ENCODE measurements around the gene OAS2.

OAS2 gene, protein sequence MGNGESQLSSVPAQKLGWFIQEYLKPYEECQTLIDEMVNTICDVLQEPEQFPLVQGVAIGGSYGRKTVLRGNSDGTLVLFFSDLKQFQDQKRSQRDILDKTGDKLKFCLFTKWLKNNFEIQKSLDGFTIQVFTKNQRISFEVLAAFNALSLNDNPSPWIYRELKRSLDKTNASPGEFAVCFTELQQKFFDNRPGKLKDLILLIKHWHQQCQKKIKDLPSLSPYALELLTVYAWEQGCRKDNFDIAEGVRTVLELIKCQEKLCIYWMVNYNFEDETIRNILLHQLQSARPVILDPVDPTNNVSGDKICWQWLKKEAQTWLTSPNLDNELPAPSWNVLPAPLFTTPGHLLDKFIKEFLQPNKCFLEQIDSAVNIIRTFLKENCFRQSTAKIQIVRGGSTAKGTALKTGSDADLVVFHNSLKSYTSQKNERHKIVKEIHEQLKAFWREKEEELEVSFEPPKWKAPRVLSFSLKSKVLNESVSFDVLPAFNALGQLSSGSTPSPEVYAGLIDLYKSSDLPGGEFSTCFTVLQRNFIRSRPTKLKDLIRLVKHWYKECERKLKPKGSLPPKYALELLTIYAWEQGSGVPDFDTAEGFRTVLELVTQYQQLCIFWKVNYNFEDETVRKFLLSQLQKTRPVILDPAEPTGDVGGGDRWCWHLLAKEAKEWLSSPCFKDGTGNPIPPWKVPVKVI

DNA sequence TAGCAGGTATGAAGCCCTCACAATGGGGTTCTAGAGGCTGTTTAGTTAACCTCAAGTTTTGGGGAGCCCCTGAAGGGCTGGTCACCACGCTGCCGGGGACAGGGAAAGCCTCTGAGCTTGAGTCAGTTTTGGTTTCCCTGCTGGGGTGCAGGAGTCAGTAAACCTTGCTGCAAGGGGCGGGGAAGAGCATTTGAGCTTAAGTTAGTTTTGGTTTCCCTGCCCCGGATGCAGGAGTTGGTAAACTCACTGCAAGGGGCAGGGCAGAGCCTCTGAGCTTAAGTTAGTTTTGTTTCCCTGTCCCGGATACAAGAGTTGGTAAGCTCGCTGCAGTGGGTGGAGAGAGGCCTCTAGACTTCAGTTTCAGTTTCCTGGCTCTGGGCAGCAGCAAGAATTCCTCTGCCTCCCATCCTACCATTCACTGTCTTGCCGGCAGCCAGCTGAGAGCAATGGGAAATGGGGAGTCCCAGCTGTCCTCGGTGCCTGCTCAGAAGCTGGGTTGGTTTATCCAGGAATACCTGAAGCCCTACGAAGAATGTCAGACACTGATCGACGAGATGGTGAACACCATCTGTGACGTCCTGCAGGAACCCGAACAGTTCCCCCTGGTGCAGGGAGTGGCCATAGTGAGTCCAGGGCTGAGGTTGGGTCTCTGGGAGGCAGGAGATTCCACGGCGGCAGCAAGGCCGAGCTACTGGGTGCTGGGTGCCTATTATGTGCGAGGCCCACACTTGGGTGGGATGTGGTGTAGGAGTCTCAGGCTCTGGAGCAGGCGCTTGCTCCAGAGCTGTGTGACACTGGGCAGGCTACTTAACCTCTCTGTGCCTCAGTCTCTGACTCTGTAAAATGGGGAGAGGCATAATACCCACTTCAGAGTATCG, at the start of gene OAS2:
Gene OAS2 (plus strand): TSS at position 357 of the 878 bp plus-strand sequence. CDS start 90 bp downstream, at position 447.
- DNase-seq (ENCODE audit: low read depth in 1 of 2, low spot score in 1 of 2), result peak; percentile 53 to 78

DNA sequence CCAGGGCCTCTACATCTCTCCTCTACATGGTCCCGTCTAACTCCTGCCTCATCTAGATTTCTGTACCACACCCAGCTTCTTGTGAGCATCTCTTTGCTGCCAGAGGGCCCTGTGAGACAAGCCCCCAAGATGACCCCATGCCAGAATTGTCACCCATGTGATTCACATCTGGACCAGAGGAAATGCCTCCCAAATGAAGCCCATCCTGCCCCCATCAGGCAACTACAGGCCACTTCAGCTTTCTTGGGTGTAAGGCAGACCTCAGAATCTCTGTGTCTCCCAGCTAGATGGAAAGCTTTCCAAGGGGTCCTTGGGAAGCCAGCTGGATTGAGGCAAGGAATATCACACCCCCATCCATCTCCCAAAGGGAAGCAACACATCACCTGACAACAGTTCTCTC, 49.3 kb upstream of the OAS2 start:
- DNase-seq (ENCODE audit: low read depth in 1 of 2, low spot score in 1 of 2), result no peak

DNA sequence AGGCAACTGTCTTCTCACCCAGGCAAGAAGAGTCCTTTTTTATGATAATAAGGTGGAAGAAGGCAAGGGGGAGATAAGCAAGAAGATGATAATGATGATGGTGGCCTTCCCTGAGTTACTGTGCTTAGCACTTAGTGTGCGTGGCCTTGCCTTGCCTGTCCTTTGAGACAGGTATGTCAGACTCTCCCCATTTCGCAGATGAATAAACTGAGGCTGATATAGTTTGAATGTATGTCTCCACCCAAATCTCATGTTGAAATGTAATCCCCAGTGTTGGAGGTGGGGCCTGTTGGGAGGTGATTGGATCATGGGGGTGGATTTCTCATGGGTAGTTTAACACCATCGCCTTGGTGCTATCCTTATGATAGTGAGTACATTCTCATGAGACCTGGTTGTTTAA, 48.6 kb upstream of the OAS2 start:
- no peak for DNase-seq (ENCODE audit: low read depth in 1 of 2, low spot score in 1 of 2)

DNA sequence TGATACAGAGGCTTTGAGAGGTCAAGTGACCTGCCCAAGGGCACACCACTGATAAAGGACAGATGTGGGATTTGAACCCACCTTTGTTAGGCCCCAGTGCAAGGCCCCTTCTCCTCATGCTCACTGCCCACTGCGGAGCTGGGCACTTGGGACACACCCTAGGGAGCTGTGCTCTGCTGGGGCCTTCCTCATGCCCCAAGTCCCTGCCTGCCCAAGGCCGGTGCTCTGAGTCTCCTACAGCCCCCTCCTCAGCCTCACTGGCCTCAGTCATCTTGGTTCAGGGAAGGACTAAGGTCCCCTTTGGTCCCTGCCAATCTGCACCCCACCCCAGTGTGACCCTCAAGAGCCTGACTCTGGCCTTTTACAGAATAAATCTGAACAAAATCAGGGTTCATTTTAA, 48.0 kb upstream of the OAS2 start:
- no peak for DNase-seq (ENCODE audit: low read depth in 1 of 2, low spot score in 1 of 2)

DNA sequence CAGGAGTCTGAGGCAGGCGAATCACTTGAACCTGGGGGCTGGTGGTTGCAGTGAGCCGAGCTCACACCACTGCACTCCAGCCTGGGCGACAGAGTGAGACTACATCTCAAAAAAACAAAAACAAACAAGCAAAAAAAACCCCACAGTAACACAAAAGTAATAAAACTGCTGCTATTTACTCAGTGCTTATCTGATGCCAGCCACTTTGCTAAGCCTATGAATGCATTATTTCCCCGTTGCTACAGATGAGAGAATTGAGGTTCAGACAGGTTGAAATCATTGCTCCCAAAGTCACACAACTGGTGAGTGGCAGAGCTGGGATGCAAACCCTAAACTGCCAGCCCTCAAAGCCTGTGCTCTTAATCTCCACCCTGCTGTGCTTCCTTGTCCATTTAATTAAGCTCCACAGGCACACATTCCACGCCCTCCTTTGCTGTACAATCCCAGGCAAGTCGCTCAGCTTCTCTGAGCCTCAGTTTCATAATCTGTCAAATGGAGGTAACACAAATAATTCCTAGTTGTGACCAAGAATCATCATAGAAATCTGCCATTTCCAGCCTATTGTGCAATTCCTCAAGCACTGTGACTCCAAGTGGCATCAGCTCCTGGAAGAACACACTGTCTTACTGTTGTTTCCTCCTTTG, 45.7 kb upstream of the OAS2 start:
- DNase-seq (ENCODE audit: low read depth in 1 of 2, low spot score in 1 of 2), result no peak

DNA sequence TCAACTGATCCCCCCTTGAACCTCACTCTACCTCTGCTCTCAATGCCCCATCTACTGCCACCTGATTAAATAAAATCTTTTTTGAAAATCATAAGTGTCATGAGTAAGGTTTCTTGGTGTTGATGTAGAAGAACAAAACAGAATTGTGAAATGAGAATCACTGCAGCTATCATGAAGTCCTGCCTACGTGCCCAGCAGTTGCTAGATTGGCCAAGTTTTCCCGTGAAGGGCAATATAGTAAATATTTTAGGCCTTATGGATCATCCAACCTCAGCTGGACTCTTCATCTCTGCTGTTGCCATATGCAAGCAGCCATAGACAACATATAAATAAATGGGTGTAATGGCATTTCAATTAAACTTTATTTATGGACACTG, 45.2 kb upstream of the OAS2 start:
- DNase-seq (ENCODE audit: low read depth in 1 of 2, low spot score in 1 of 2), result no peak

DNA sequence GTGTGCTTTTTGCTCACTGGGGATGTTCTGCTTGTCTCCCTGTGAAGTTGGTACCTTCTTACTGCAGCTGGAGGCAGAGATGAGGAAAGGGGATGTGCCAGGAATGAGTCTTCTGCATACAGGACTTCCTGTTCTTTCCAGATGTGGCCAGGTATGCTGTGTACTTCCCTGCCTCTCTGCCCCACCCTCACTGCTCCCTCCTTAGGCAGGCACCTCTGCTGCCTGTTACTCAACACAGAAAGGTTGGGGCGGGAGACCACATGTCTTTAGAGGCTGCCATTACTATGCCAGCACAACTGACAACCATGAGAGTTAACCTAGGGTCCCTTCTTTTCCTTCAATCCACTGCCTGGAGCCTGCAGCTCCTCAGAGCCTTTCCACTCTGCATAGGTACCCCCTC, 42.1 kb upstream of the OAS2 start:
- no peak for DNase-seq (ENCODE audit: low read depth in 1 of 2, low spot score in 1 of 2)

DNA sequence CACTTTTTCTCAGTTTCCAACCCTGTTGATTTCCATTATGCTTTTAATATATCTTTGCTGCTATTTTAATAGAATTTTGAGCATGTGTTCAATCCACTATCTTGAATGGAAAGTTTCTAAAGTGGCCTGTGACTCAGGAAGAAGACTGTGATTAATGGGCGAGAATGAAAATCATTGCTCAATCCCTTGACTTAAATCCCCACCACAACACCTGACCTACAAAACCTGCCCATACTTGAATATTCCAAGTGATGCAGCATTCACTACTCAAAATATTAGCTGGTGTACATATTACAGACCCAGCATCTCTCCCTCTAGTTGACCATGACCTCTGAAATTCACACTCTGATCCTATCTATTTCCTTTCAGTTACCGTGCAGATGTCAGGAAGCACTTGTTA, 41.4 kb upstream of the OAS2 start:
- DNase-seq (ENCODE audit: low read depth in 1 of 2, low spot score in 1 of 2), result no peak

DNA sequence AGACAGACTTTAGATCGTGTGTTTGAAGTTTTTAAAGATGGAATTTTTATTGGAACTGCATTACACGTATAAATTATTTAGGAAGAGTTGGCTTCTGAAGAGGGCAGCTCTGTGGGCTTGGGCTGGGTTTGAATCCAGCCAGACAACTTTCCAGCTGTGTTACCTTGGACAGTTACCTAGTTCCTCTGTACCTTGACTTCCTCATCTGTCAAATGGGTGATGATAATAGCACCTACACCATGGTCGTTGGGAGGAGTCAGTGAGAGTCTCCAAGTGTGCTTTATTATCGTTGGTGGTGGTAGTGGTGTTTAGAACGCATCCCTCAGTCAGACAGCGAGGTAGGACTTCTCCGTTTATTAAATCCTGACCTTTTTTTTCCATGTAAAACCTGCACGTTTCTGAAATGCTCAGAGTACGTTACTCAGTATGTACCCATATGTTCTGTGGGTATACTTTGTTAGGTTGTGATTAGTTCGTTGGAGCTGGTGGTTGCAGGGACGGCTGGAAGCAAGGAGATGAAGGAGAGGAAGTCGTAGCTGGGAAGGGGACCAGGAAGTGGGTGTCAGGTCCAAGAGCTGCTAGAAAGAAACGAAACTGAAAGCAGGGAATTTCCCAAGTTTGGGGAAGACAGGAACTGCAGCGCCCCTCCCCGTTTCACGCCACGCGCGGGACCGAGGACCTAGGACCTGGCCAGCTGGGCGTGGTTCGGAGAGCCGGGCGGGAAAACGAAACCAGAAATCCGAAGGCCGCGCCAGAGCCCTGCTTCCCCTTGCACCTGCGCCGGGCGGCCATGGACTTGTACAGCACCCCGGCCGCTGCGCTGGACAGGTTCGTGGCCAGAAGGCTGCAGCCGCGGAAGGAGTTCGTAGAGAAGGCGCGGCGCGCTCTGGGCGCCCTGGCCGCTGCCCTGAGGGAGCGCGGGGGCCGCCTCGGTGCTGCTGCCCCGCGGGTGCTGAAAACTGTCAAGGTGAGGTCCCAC, 40.3 kb upstream of the OAS2 start, which contains the start of gene OAS3:
Gene OAS3 (plus strand): TSS at position 734 of the 979 bp plus-strand sequence. CDS start 57 bp downstream, at position 791.
- DNase-seq (ENCODE audit: low read depth in 1 of 2, low spot score in 1 of 2), result peak in 1 of 2 donors; percentile 29

DNA sequence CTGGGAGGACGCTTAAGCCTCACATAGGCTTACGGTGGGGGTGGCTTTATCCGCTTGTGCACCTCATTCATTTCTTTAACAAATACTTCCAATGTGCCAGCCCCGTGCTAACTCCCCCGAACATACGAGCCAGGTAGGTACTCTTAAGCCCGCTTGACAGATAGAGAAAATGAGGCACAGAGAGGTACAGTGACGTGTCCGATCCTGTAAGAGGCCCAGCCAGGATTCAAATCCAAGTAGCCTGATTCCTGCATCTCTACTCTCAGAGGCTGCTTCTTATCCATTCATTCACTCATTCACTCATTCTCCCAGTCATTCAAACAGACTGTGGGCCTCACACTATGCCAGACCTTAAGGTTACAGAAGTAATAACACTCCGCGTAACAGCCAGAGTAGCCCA, 39.6 kb upstream of the OAS2 start:
- no peak for DNase-seq (ENCODE audit: low read depth in 1 of 2, low spot score in 1 of 2)

DNA sequence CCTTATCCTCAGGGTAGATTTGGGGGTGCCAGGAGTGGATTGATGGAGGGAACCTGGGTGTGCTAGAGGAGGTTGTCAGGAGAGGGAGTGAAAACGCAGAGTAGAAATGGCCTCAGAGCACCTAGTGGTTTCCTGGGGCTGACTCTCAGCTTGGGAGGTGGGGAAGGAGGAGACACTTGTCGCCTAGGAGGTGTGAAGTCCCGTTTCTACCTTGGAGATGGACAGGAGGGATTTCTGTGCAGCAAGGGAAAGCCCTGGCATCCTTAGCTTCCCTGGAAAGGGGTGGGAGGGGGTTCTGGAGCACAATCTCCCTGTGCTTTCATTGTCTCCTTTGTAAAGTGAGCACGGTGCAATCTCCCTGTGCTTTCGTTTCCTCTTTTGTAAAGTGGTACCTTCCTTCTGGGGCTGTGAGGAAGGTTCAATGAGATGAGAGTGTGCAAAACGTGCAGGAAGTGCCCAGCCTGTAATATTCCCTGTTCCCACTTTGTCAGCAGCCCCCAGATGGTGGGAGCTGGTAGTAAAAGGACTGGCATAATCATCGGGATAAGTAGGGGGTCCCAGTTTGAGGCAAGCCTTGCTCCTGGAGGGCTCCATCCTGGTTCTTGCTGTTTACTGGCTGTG, 38.4 kb upstream of the OAS2 start:
- no peak for DNase-seq (ENCODE audit: low read depth in 1 of 2, low spot score in 1 of 2)

DNA sequence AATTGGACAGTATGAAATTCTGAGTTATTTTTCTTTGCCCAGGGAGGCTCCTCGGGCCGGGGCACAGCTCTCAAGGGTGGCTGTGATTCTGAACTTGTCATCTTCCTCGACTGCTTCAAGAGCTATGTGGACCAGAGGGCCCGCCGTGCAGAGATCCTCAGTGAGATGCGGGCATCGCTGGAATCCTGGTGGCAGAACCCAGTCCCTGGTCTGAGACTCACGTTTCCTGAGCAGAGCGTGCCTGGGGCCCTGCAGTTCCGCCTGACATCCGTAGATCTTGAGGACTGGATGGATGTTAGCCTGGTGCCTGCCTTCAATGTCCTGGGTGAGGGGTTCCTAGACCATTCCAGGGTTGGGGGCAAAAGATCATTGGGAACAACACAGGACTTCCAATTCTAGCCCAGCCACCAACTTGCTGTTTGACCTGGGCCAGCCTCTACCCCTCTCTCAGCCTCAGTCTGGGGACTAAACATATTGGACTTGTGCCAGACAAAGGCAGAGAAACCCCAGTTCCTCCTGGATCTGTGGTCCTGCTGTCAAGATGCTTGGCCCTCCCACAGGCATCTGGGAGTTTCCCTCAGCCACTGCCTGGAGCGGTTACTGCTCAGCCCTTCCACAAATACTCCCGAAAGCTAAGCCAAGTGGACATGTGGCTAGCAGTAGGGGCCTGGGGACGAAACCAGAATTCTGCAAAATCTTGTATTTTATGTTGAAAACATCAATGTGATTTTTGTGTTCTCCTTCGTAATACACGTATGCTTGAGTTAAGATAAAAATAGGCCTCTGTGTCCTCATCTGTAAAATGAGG, 36.6 kb upstream of the OAS2 start:
- DNase-seq (ENCODE audit: low read depth in 1 of 2, low spot score in 1 of 2), result no peak

DNA sequence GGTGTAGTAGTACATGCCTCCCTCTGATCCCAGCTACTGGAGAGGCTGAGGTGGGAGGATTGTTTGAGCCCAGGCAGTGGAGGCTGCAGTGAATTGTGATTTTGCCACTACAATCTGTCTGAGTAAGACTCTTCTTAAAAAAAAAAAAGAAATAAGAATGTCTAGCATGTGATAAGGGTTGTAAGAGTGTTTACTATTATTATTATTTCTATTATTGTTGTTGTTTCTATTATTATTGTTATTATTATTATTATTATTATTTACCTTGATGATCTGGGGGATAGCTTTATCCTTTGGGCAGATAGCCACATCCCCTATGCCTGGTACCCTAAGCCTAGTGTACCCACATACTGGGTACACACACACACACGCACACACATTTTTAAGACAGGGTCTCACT, 35.7 kb upstream of the OAS2 start:
- DNase-seq (ENCODE audit: low read depth in 1 of 2, low spot score in 1 of 2), result no peak

DNA sequence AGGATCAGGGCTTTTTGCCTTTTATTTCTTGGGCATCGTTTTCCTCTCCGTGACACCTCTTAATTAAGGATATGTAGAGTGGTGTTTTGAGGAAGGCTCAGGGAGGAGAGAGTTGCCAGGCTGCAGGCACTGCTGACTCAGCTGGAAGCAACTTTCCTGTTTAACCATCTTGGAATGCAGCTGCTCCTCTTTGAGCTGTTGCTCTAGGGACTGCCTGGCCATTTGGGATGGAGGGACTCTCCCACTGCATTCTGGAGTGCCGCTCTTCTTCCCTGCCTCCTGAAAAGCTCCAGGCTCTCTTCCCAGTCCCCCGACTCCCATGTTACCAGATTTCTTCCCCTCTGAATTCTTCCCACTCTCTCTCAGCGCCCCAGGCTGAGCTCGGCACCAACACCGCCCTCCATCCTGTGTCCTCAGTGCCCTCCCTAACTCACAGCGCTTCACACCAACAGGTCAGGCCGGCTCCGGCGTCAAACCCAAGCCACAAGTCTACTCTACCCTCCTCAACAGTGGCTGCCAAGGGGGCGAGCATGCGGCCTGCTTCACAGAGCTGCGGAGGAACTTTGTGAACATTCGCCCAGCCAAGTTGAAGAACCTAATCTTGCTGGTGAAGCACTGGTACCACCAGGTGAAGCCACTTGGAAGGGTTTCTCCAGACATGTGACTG, 34.2 kb upstream of the OAS2 start:
- no peak for DNase-seq (ENCODE audit: low read depth in 1 of 2, low spot score in 1 of 2)

DNA sequence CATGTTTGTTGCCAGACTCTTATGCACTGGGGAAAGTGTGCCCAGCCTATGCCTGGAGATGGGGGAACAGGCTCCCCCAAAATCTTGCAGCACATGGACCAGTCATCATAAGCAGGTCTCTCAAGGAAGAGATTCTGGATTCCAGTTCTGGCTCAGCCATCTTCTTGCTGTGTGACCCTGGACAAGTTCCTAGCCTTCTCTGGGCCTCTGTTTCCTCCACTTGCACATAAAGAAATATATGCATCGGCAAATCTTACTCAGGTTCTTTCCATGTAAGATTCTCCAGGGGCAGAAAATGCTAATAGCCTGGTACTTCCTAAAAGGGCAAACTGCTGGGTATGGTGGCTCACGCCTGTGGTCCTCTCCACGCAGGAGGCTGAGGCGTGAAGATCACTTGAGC, 32.8 kb upstream of the OAS2 start:
- DNase-seq (ENCODE audit: low read depth in 1 of 2, low spot score in 1 of 2), result no peak

DNA sequence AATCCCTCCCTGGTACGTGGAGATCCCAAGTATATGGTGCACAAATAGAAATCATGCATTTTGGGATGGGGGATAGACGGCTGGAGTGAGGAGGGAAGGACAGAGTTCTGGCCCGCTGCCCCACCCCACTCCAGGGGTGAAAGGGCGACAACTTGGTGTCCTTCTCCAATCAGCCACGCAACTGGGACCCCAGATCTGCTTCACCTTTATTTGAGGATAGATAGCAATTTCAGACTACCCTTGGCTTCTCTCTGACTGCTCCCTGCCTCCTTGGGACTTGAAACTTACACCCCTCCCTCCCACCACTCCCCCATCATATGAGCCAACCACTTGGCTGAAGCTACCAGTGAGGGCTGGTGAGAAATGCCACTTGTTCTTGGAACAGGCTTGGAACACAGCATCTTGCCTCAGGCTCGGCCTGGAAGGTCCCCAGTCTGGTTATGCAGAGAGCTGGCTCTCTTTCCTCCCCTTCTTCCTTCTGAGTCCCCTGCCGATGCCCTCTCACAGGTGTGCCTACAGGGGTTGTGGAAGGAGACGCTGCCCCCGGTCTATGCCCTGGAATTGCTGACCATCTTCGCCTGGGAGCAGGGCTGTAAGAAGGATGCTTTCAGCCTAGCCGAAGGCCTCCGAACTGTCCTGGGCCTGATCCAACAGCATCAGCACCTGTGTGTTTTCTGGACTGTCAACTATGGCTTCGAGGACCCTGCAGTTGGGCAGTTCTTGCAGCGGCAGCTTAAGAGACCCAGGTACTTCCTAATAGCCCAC, 31.9 kb upstream of the OAS2 start:
- no peak for DNase-seq (ENCODE audit: low read depth in 1 of 2, low spot score in 1 of 2)

DNA sequence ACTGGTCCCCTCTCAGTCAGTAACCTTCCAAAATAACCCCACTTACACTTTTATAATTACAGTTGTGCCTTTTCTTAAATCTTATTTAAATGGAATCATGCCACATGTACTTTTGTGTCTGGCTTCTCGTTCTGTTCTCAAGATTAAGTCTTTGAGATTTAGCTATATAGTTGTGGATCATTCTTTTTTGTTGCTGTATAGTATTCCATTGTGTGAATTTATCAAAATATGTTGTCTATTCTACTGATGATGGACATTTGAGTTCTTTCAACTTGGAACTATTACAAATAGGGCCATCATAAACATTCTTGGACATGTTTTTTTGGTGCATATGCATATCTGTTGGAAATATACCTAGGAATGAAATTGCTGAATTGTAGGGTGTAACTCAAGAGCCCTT, 31.0 kb upstream of the OAS2 start:
- no peak for DNase-seq (ENCODE audit: low read depth in 1 of 2, low spot score in 1 of 2)
